HEK293 (cell line): ENCODE measurements around the gene RBM20.

Experiments used
- CTCF ChIA-PET: fragments of 350-600 bp; formaldehyde crosslinking; extraction: SDS; loops from one replicate; lab custom pipeline; 2021; ENCODE audit warnings: antibody characterized with exemption; lab: Yijun Ruan, JAX
- POLR2A ChIA-PET: fragments of 300-600 bp; formaldehyde crosslinking; extraction: SDS; loops from one replicate; lab custom pipeline; 2020; ENCODE audit warnings: antibody characterized with exemption, inconsistent platforms; lab: Yijun Ruan, JAX
- H3K27ac ChIP-seq: fragments of 200-500 bp; sonication (Bioruptor generic); 2 replicates; pipeline ENCODE4 v1.5.1; 2014; ENCODE audit warnings: low read depth, low read length, control low read depth, inconsistent platforms; ENCODE audit errors: extremely low read depth
- H3K36me3 ChIP-seq, 2 experiments: fragments of 200-500 bp in 1 of 2; sonication (Bioruptor generic) in 1 of 2; 1 replicate in 1 of 2; 2 replicates in 1 of 2; pipeline ENCODE4 v1.5.1; 2014 to 2017; ENCODE audit warnings: inconsistent platforms in 2 of 2, low read length in 2 of 2; ENCODE audit not compliant: control insufficient read depth in 2 of 2, insufficient read depth in 1 of 2
- H3K4me1 ChIP-seq: fragments of 200-500 bp; sonication (Bioruptor generic); 2 replicates; pipeline ENCODE4 v1.5.1; 2014; ENCODE audit warnings: mild to moderate bottlenecking, low read length, inconsistent platforms; ENCODE audit not compliant: control insufficient read depth, insufficient read depth
- H3K4me3 ChIP-seq: 2 replicates; pipeline ENCODE4 v1.5.1; 2011; ENCODE audit warnings: low read depth, mild to moderate bottlenecking, control low read depth, low read length, moderate library complexity
- H3K9me3 ChIP-seq: fragments of 200-500 bp; sonication (Bioruptor generic); 2 replicates; pipeline ENCODE4 v1.5.1; 2014; ENCODE audit warnings: low read depth, low read length, inconsistent platforms; ENCODE audit not compliant: control insufficient read depth, insufficient read depth
- EGR2 ChIP-seq: fragments of 450-650 bp; formaldehyde crosslinking; IDR thresholded peaks from 2 replicates; pipeline ENCODE4 v1.5.1; 2016; ENCODE audit warnings: low read depth, missing biosample characterization, missing genetic modification characterization
- ELK4 ChIP-seq: IDR thresholded peaks from 2 replicates; pipeline ENCODE4 v1.6.1; 2011; ENCODE audit warnings: mild to moderate bottlenecking, low read depth, low read length, borderline replicate concordance
- HOXC10 ChIP-seq: sonication (generic); formaldehyde crosslinking; IDR thresholded peaks from 2 replicates; pipeline ENCODE4 v1.8.1; 2023; ENCODE audit warnings: mild to moderate bottlenecking, missing genetic modification reagents
- OVOL3 ChIP-seq: fragments of 450-650 bp; formaldehyde crosslinking; IDR thresholded peaks from 2 replicates; pipeline ENCODE4 v1.5.1; 2016; ENCODE audit warnings: missing biosample characterization, missing genetic modification characterization
- ZFHX2 ChIP-seq: fragments of 450-650 bp; formaldehyde crosslinking; conservative IDR thresholded peaks from 2 replicates; pipeline ENCODE4 v1.5.1; 2016; ENCODE audit warnings: missing biosample characterization, missing genetic modification characterization
- ZNF169 ChIP-seq: fragments of 450-650 bp; formaldehyde crosslinking; IDR thresholded peaks from 2 replicates; pipeline ENCODE4 v1.5.1; 2016; ENCODE audit warnings: missing biosample characterization, missing genetic modification characterization
- ZNF362 ChIP-seq: fragments of 450-650 bp; formaldehyde crosslinking; IDR thresholded peaks from 2 replicates; pipeline ENCODE4 v1.5.1; 2016; ENCODE audit warnings: missing biosample characterization, missing genetic modification characterization
- ZNF366 ChIP-seq: fragments of 450-650 bp; formaldehyde crosslinking; conservative IDR thresholded peaks from 2 replicates; pipeline ENCODE4 v1.5.1; 2016; ENCODE audit warnings: missing biosample characterization, missing genetic modification characterization
- ZNF426 ChIP-seq: fragments of 450-650 bp; formaldehyde crosslinking; IDR thresholded peaks from 2 replicates; pipeline ENCODE4 v1.5.1; 2017; ENCODE audit warnings: missing biosample characterization, missing genetic modification characterization, mild to moderate bottlenecking, inconsistent platforms, moderate library complexity
- ZNF501 ChIP-seq: fragments of 450-650 bp; formaldehyde crosslinking; IDR thresholded peaks from 2 replicates; pipeline ENCODE4 v1.5.1; 2016; ENCODE audit warnings: missing biosample characterization, missing genetic modification characterization
- ZNF548 ChIP-seq: fragments of 450-650 bp; formaldehyde crosslinking; IDR thresholded peaks from 2 replicates; pipeline ENCODE4 v1.5.1; 2016; ENCODE audit warnings: missing biosample characterization, missing genetic modification characterization
- ZNF585B ChIP-seq: fragments of 450-650 bp; formaldehyde crosslinking; IDR thresholded peaks from 2 replicates; pipeline ENCODE4 v1.5.1; 2016; ENCODE audit warnings: missing biosample characterization, missing genetic modification characterization
- ZNF654 ChIP-seq: fragments of 450-650 bp; formaldehyde crosslinking; IDR thresholded peaks from 2 replicates; pipeline ENCODE4 v1.5.1; 2016; ENCODE audit warnings: low read depth, missing biosample characterization, missing genetic modification characterization
- ZNF677 ChIP-seq: fragments of 450-650 bp; IDR thresholded peaks from 2 replicates; pipeline ENCODE4 v1.5.0; 2018; ENCODE audit warnings: missing biosample characterization, mild to moderate bottlenecking, missing genetic modification characterization, moderate library complexity
- ZNF830 ChIP-seq: fragments of 450-650 bp; IDR thresholded peaks from 2 replicates; pipeline ENCODE4 v1.5.0; 2018; ENCODE audit warnings: missing biosample characterization, missing genetic modification characterization, low read depth, mild to moderate bottlenecking, moderate library complexity
- ZNF843 ChIP-seq: fragments of 450-650 bp; formaldehyde crosslinking; IDR thresholded peaks from 2 replicates; pipeline ENCODE4 v1.5.1; 2016; ENCODE audit warnings: missing biosample characterization, missing genetic modification characterization
- TF ChIP-seq, protein P1 (sequence below): fragments of 450-650 bp; formaldehyde crosslinking; IDR thresholded peaks from 2 replicates; pipeline ENCODE4 v1.5.1; 2016; ENCODE audit warnings: missing biosample characterization, missing genetic modification characterization, borderline replicate concordance
- TF ChIP-seq, protein P2 (sequence below): sonication (generic); formaldehyde crosslinking; IDR thresholded peaks from 2 replicates; pipeline ENCODE4 v1.8.1; 2022; ENCODE audit warnings: mild to moderate bottlenecking, moderate library complexity, missing genetic modification reagents

The RBM20 gene

GRCh38 chr10:110612087-110612486, 32.0 kb upstream of the RBM20 start (continued):
- TF ChIP-seq, protein P1, sequence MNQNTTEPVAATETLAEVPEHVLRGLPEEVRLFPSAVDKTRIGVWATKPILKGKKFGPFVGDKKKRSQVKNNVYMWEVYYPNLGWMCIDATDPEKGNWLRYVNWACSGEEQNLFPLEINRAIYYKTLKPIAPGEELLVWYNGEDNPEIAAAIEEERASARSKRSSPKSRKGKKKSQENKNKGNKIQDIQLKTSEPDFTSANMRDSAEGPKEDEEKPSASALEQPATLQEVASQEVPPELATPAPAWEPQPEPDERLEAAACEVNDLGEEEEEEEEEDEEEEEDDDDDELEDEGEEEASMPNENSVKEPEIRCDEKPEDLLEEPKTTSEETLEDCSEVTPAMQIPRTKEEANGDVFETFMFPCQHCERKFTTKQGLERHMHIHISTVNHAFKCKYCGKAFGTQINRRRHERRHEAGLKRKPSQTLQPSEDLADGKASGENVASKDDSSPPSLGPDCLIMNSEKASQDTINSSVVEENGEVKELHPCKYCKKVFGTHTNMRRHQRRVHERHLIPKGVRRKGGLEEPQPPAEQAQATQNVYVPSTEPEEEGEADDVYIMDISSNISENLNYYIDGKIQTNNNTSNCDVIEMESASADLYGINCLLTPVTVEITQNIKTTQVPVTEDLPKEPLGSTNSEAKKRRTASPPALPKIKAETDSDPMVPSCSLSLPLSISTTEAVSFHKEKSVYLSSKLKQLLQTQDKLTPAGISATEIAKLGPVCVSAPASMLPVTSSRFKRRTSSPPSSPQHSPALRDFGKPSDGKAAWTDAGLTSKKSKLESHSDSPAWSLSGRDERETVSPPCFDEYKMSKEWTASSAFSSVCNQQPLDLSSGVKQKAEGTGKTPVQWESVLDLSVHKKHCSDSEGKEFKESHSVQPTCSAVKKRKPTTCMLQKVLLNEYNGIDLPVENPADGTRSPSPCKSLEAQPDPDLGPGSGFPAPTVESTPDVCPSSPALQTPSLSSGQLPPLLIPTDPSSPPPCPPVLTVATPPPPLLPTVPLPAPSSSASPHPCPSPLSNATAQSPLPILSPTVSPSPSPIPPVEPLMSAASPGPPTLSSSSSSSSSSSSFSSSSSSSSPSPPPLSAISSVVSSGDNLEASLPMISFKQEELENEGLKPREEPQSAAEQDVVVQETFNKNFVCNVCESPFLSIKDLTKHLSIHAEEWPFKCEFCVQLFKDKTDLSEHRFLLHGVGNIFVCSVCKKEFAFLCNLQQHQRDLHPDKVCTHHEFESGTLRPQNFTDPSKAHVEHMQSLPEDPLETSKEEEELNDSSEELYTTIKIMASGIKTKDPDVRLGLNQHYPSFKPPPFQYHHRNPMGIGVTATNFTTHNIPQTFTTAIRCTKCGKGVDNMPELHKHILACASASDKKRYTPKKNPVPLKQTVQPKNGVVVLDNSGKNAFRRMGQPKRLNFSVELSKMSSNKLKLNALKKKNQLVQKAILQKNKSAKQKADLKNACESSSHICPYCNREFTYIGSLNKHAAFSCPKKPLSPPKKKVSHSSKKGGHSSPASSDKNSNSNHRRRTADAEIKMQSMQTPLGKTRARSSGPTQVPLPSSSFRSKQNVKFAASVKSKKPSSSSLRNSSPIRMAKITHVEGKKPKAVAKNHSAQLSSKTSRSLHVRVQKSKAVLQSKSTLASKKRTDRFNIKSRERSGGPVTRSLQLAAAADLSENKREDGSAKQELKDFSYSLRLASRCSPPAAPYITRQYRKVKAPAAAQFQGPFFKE (tag by site-specific recombination) = no peak
- no peak for TF ChIP-seq ZNF362
- TF ChIP-seq, protein P2, sequence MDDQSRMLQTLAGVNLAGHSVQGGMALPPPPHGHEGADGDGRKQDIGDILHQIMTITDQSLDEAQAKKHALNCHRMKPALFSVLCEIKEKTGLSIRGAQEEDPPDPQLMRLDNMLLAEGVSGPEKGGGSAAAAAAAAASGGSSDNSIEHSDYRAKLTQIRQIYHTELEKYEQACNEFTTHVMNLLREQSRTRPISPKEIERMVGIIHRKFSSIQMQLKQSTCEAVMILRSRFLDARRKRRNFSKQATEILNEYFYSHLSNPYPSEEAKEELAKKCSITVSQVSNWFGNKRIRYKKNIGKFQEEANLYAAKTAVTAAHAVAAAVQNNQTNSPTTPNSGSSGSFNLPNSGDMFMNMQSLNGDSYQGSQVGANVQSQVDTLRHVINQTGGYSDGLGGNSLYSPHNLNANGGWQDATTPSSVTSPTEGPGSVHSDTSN (CRISPR knock-in tag) = no peak
- TF ChIP-seq, all 188 proteins: peak for 0

DNA sequence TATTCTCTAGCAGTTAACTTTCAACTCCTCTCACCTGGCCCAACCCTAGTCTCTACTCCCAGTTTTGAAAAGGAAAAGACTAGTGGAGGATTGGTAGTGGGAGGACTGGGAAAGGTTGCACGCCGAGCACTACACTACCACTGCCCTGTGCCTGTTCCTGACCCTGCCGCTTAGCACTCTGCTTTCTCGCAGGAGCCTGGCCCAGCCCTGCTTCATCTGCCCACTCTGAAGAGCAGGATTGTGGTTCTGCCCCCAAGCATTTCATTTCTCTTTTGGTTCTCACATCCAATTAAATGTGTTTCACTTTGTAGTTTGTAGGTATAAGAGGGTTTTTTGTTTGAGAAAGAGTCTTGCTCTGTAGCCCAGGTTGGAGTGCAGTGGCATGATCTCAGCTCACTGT, 31.5 kb upstream of the RBM20 start:
- Histone ChIP-seq H3K4me1 (peaks cover 18% of the 10 kb centered on the region), H3K9me3 (no peaks in the 10 kb centered on the region), H3K36me3 (no peaks in the 10 kb centered on the region; a peak in 1 of 3 replicates), H3K4me3 (no peak overlapping the region), H3K27ac (no peak overlapping the region)
- no peak for TF ChIP-seq ZNF830
- ChIA-PET POLR2A (no interaction called here), CTCF (interaction anchor here (1.1 to 3.0 kb wide), 4 partner anchors 12 to 95 kb away, joined by 3 to 43 read pairs (median 10); no protein-coding TSS in a partner anchor)

- ChIA-PET CTCF (interaction anchor here (0.5 to 2.3 kb wide), 5 partner anchors 13 to 69 kb away, joined by 3 to 13 read pairs (median 3); no protein-coding TSS in a partner anchor), POLR2A (no interaction called here)
- H3K4me3 ChIP-seq = no peak overlapping the region
- peaks cover 15% of the 10 kb centered on the region for H3K4me1 ChIP-seq
- TF ChIP-seq ZFHX2 = 0 out of 2 replicates have a peak, but pooled peaks have one; percentile 8
- TF ChIP-seq ZNF169 (tag by site-specific recombination) = no peak
- TF ChIP-seq ZNF366 (tag by site-specific recombination) = no peak
- 0 out of 2 replicates have a peak, but pooled peaks have one; percentile 26 for TF ChIP-seq EGR2
- no peak for TF ChIP-seq ZNF426
- H3K36me3 ChIP-seq = no peaks in the 10 kb centered on the region
- no peak overlapping the region; the same call in 1 of the 2 replicates for H3K27ac ChIP-seq
- no peaks in the 10 kb centered on the region for H3K9me3 ChIP-seq
Measured at GRCh38 chr10:110613341-110613995, 30.7 kb upstream of the RBM20 start.

GRCh38 chr10:110613996-110614495, 30.1 kb upstream of the RBM20 start:
- Histone ChIP-seq H3K9me3 (no peaks in the 10 kb centered on the region), H3K4me1 (peaks cover 12% of the 10 kb centered on the region), H3K36me3 (no peaks in the 10 kb centered on the region), H3K4me3 (no peak overlapping the region), H3K27ac (no peak overlapping the region; the same call in 1 of the 2 replicates)
- CTCF ChIA-PET = interaction anchor here (0.5 to 2.3 kb wide), 3 partner anchors 28 to 67 kb away, joined by 3 to 13 read pairs (median 4); no protein-coding TSS in a partner anchor
- POLR2A ChIA-PET = no interaction called here
- TF ChIP-seq ZNF585B (tag by site-specific recombination) (no peak), ZNF501 (no peak), ZNF843 (tag by site-specific recombination) (no peak), ZNF548 (tag by site-specific recombination) (no peak), ELK4 (no peak), ZNF677 (tag by site-specific recombination) (no peak), HOXC10 (CRISPR knock-in tag) (no peak), OVOL3 (tag by site-specific recombination) (no peak), ZNF654 (tag by site-specific recombination) (no peak)
